Dedifferentiated amniotic fluid mesenchymal stem cell (primary cell): ENCODE data around the gene CDK3.
"Not testable (repeated sequence)": the region's sequence is repeated elsewhere in the genome, so short reads cannot be mapped to it uniquely, and the experiment has no call there.

Source experiments
- DNase-seq: peaks from one replicate; pipeline ENCODE4 v3.0.0-alpha.2; 2016; ENCODE audit errors: extremely low spot score

The CDK3 gene

DNA sequence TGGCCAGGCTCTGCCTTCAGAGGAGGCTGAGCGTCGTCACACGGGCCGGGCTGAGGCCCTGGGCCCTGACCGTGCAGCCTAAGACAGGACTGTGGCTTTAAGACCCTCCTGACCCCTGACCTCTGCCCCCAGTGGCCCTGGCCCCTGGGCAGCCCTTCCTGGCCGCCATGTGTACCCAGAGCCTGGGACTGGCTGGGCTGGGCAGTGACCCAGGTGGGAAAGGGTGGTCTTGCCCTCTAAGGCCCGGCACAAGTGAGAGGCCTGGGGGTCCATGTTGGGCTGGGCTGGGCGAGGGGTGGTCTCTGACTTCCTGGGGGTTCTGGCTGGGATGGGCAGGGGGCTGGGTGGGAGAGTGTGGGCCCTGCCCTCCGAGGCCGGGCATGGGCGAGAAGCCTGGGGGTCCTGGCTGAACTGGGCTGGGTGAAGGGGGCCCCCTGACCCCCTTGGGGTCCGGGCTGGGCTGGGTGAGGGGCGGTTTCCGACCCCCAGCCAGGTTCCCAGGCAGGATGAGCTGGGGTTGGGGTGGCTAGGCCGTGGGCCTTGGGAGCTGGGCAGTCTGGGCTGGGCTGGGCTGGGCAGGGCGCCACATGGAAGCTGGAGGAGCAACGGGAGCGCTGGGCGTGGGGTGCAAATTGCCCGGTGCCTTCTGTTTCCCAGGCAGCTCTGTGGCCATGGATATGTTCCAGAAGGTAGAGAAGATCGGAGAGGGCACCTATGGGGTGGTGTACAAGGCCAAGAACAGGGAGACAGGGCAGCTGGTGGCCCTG, at the start of gene CDK3:
CDK3 (plus strand) TSS at position 101 of the 767 bp plus-strand sequence; CDS start at position 672, 571 bp downstream.
- DNase-seq, result no peak

DNA sequence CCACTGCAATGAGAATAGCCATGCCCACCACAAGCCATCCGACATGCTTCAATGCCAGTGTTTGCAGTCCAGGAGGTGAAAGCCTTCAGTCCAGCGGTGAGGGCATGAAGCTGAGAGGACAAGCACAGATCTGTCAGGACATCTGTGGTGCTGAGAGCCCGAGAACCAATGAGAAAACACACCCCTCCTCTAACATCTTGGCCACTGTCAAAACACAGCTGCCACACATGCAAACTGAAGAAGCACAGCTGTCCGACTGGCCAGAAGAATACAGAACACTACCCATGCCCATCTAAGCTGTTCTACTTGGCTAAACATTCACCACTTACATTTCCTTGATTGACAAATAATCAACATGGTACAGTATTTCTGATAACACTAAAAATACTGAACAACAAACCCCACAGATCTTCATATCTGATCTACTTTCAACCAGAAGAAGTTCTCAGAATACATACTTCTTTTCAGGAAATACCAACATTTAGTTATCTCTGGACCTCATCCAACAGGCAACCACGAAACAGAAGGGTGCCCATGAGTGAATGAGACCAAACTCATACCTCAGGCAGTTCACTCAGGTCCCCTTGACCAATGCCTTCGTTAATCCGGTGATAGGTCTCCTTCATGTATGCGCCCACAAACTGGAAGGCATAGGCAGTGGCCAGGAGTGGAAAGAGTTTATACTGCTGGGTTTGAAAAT, 49.6 kb upstream of the CDK3 start:
- DNase-seq, result no peak

DNA sequence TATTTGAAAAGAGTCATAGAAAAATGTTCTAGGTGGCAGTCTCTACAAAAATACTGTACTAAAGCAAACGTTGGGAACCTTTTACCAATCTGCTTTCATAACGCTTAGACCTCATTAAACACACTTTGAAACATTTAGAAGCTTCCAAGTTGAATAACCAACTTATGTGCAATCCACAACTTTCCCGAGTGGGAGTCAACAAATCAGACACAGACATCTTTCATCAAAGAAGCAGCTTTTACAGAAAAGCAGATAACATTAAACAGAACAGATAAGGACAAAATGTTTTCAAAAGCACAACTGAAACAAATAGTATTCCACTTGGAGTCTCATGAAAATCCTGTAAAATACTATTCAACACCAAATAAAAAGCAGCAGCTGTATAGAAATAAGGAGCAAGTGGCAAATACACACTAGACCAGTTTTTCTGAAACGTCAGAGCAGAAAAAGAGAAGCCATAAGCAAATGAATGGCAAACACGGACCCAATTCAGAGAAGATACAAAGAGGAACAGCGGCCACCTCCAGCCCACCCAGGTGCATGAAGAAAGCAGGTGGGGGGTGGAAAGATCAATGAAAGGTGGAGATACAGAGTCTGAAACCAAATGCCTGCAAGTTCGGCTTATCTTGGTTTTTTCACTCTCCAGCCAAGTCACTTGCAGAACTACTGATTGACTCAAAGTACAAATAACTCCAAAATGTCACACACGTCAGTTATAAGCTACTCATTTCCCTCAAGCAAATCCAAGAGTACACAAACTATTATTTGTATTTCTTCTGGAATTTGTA, 41.4 kb upstream of the CDK3 start:
- DNase-seq, result no peak

DNA sequence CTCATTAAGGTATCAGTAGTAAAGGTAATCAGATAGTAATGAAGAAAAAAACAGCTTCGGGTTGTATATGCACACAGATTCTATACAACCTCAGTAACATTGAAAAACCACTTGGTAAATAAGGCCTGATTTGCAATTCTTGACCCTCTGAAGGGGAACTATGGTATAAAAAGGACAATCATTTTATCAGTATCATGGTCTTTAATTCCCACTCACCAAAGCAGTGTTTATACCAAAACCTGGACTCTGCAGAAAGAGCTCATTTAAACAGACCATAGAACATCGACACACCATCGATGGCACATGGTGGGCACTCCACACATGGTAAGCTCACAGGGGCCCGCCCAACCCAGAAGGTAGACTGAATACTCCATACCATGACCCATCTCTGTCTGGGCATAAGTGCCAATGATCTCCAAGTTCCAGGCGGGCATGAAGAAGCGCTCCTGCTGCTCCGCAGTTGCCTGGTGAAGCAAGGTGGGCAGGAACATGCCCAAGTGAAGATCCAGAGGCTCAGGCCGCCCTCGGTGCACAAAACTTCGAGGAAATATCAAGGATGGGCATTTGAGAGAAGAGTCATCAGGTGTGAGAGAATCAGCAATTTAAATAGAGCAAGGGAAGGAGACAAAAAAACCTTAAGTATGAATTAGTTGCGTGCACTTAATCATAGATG, 40.7 kb upstream of the CDK3 start:
- DNase-seq, result no peak

DNA sequence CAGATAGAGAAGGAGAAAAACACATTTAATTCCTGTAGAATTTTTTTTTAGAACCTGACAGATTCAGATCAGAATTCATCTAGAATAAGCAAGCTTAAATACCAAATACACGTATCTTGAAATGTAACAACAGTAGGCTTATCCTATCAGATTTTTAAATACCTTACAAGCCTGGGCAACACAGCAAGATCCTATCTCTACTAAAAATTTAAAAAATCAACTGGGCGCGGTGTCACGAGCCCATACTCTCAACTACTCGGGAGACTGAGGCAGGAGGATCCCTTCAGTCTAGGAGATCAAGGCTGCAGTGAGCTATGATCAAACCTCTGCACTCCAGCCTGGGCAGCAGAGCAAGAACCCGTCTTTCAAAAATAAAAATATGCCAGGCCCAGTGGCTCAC, 35.2 kb upstream of the CDK3 start:
- DNase-seq, result no peak

DNA sequence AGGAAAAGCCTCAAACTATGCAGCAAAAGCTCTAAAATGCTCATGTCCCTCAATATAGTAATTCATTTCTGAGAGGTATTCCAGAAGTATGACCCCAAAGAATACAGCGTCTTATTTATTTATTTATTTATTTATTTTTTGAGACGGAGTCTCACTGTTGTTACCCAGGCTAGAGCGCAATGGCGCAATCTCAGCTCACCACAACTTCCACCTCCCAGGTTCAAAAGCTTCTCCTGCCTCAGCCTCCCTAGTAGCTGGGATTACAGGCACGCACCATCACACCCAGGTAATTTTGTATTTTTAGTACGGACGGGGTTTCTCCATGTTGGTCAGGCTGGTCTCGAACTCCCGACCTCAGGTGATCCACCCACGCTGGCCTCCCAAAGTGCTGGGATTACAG, 31.6 kb upstream of the CDK3 start:
- not testable (repeated sequence) for DNase-seq

DNA sequence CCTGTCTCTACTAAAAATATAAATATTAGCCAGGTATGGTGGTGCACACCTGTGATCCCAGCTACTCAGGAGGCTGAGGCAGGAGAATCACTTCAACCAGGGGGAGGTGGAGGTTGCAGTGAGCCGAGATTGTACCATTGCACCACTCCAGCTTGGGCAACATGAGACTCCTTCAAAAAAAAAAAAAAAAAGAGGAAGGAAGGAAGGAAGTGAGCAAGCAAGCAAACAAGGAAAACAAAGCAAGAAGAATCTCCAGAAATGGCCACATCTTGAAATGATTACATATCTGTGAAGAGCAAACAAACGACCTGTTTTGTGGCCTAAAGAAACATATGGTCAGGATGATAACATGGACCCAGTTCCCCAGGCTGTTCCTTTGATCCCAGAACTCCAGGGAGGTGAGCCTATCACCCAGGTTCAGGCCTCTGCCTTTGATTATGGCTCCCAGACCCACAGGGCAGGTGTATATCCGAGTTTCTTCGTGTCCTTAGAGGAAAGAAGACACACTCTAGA, 30.6 kb upstream of the CDK3 start:
- no peak for DNase-seq

- no peak for DNase-seq
Observed at GRCh38 chr17:75970626-75971025, 30.0 kb upstream of the CDK3 start.

DNA sequence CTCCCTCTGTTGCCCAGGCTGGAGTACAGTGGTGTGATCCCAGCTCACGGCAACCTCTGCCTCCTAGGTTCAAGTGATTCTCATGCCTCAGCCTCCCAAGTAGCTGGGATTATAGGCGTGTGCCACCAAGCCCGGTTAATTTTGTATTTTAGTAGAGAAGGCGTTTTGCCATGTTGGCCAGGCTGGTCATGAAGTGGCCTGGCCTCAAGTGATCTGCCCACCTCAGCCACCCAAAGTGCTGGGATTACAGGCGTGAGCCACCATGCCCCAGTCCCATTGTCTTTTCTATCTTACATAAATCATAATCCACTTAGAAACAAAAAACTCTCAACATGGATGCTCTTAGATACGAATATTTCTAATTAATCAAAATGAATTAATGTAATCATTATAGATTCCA, 25.5 kb upstream of the CDK3 start:
- DNase-seq, result not testable (repeated sequence)

DNA sequence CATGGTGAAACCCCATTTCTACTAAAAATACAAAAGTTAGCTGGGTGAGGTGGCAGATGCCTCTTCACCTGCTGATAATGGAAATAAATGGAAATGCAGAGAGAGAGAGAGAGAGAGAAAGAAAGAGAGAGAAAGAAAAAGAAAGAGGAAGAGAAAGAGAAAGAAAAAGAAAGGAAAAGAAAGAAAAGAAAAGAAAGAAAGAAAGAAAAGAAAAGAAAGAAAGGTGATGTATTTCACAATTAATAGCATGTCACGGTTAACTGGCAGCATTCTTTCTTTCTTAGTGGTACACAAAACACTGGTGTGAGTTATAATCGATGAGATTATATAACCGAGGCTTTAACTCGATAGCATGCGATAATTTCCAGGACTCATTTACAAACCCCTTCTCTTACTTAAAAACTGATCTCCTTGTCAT, 24.9 kb upstream of the CDK3 start:
- no peak for DNase-seq

- no peak for DNase-seq
Observed at GRCh38 chr17:75976175-75976848, 24.3 kb upstream of the CDK3 start.

DNA sequence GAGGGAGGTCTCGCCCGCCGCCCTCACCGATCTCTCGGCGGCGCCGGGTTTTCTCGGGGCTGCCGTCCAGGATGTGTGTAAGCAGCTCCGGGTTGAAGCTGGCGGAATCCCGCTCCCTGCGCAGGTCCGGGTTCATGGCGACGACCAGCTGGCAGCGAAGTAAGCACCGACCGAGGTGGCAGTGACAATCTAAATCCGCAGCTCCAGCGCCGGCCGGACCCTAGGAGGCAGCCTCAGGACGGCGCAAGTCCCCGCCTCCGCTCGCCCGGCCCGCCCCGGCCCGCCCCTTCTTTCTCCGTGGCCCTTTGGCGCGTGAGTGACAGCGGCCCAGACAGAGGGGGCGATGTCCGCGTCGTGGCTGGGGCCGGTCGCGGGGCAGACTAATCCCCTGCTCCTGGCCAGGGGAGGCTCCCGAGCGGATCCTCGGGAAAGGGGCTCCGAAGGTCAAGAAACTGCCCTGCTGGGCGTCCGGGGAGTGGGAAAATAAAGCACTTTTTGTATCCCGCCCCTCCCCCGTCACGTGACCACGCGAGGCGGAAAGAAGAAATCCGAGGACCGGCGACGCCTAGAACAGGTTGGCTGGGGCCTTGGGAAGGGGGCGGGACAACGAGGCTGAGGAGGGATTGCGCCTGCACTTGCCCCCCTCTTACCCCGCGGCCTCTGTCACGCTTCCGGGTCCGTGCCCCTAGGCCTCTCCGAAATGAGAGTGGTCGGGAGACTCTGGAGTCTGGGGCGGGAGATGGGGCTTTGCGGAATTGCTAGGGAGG, 21.5 kb upstream of the CDK3 start, which contains the start of the genes ACOX1 and TEN1:
ACOX1 (minus strand) TSS at position 229 of the 767 bp plus-strand sequence; CDS start at position 136, 93 bp downstream.
TEN1 (plus strand) TSS at position 303 of the 767 bp plus-strand sequence. CDS start 6,953 bp downstream, outside the sequence.
- peak; percentile 92 for DNase-seq

- peak; percentile 62 for DNase-seq
Observed at GRCh38 chr17:75979705-75980187, 20.9 kb upstream of the CDK3 start.

DNA sequence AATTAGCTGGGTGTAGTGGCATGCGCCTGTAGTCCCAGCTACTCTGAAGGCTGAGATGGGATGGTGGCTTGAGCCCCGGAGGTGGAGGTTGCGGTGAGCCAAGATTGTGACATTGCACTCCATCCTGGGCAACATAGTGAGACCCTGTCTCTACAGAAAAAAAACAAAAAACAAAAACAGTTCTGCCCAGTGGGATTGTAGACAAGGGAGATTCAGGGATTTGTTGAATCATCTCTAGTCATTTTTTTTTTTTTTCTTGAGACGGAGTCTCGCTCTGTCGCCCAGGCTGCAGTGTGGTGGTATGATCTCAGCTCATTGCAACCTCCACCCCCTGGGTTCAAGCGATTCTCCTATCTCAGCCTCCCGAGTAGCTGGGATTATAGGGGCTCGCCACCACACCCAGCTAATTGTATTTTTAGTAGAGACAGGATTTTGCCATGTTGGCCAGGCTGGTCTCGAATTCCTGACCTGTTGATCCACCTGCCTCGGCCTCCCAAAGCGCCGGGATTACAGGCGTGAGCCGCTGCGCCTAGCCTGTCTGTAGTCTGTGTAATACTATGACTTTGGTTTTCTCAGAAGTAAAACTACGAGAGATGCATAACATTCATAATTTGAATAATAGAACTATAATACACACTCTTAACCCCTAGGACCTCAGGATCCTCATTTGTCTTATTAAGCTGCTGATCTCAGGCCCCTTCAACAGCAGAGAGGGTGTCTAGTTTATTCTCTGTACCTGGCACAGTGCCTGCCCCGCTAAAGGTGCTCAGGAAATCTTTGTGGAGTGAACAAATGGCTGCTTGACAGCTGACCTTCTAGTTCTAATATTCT, 20.3 kb upstream of the CDK3 start:
- no peak for DNase-seq

- no peak for DNase-seq
Observed at GRCh38 chr17:75981019-75981615, 19.5 kb upstream of the CDK3 start.

DNA sequence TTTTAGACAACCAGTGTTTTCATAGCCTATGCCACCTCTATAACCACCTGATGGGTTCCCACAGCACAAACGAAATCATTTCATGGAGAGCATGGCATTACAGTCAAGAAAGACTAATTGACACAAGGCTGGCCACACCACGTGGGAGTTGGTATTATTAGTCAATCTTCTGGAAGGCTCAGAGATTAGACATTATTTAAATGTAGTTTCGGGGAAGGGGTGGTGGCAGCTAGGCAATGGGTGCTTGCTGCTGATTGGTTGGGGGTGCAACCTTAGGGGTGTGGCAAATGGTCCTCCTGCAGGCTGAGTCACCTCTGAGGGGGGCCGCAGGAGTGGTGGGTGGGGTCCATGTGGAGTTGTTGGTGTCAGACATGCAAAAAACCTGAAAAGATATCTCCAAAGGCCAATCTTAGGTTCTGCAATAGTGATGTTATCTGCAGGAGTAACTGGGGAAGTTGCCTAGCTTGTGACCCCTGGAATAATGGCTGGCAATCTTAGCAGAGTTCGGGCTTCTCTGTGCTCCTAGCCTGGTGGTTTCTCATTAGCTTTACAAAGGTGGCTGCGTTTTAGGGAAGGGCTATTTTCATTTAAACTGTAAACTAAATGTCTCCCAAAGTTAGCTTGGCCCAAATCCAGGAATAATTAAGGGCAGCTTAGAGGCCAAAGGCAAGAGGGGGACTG, 17.0 kb upstream of the CDK3 start:
- no peak for DNase-seq

GRCh38 chr17:75985986-75986385, 14.7 kb upstream of the CDK3 start:
- DNase-seq, result no peak

DNA sequence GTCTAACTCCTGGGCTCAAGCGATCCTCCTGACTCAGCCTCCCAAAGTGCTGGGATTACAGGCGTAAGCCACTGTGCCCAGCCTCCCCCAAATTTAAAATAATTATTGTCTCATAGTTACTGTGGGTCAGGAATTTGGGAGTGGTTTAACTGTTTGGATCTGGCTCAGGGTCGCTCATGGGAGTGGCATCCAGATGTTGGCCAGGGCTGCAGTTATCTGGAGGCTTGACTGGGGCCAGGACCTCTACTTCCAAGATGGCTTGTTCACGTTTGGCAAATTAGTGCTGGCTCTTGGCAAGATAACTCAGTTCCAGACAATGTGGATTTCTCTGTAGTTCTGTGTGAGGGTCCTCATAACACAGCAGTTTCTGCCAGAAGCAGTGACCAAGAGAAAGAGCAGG, 13.6 kb upstream of the CDK3 start:
- no peak for DNase-seq
